ENCODE data around the gene TICRR. TPM values are rescaled to one million over a fixed set of nuclear protein-coding genes. Genes with fewer than 3 reads are reported as not detected.

The TICRR gene
- total and polyA plus RNA-seq, 2 of the 13 experiments (the other 11 are each of a cell fraction or from before 2014, with no cell fraction given): 4.1 to 14.3 TPM

- TF ChIP-seq ZBTB14 (CRISPR knock-in tag; IDR thresholded peaks at IDR 0.05) (no peak), ARID4A (CRISPR knock-in tag; IDR thresholded peaks at IDR 0.05; ENCODE audit: borderline replicate concordance) (peak; percentile 24; the same call in 1 of the 2 replicates), RXRA (CRISPR knock-in tag; IDR thresholded peaks at IDR 0.05) (no peak), EED (CRISPR knock-in tag; IDR thresholded peaks at IDR 0.05) (0 out of 2 replicates have a peak, but pooled peaks have one; percentile 34), ETV6 (CRISPR knock-in tag; conservative IDR thresholded peaks at IDR 0.05) (no peak), ZBTB49 (CRISPR knock-in tag; IDR thresholded peaks at IDR 0.05; ENCODE audit: borderline replicate concordance) (no peak), ZSCAN20 (CRISPR knock-in tag; IDR thresholded peaks at IDR 0.05; ENCODE audit: borderline replicate concordance) (no peak), SMAD1 (CRISPR knock-in tag; IDR thresholded peaks at IDR 0.05; ENCODE audit: borderline replicate concordance, low read depth) (no peak), MTF1 (CRISPR knock-in tag; IDR thresholded peaks at IDR 0.05) (no peak), ZMAT5 (CRISPR knock-in tag; IDR thresholded peaks at IDR 0.05; ENCODE audit: borderline replicate concordance, low read depth) (no peak), ZFP41 (CRISPR knock-in tag; IDR thresholded peaks at IDR 0.05; ENCODE audit: borderline replicate concordance) (no peak), ZNF496 (CRISPR knock-in tag; IDR thresholded peaks at IDR 0.05; ENCODE audit: insufficient replicate concordance) (no peak), POLR2G (IDR thresholded peaks at IDR 0.05; ENCODE audit: low read depth, low read length) (0 out of 2 replicates have a peak, but pooled peaks have one; percentile 32), ZNF883 (CRISPR knock-in tag; IDR thresholded peaks at IDR 0.05; ENCODE audit: not compliant biosample characterization) (peak; percentile 36), ZNF234 (CRISPR knock-in tag; conservative IDR thresholded peaks at IDR 0.05) (no peak), KDM5B (CRISPR knock-in tag; IDR thresholded peaks at IDR 0.05; ENCODE audit: borderline replicate concordance) (peak; percentile 41; the same call in 1 of the 2 replicates), ISX (CRISPR knock-in tag; conservative IDR thresholded peaks at IDR 0.05) (no peak), MNT (IDR thresholded peaks at IDR 0.05) (no peak)
These were observed 79.9 kb downstream of the TICRR start, which contains the start of gene KIF7 (continued) for GRCh38 chr15:89654847-89655805.
